Stimulated activated CD4-positive, alpha-beta T cell treated with anti-CD3 and anti-CD28 coated beads, Interleukin-1b, Interleukin-23, amount 100 ng/mL, for 24 hours (primary cell): ENCODE measurements around the gene GRAMD4.

ENCODE experiments used
- DNase-seq, 4 experiments: peaks; one replicate each; pipeline ENCODE4 v3.0.0-alpha.2; 2020; ENCODE audit warnings: low read depth in 4 of 4, low spot score in 1 of 4

GRAMD4 gene

DNA sequence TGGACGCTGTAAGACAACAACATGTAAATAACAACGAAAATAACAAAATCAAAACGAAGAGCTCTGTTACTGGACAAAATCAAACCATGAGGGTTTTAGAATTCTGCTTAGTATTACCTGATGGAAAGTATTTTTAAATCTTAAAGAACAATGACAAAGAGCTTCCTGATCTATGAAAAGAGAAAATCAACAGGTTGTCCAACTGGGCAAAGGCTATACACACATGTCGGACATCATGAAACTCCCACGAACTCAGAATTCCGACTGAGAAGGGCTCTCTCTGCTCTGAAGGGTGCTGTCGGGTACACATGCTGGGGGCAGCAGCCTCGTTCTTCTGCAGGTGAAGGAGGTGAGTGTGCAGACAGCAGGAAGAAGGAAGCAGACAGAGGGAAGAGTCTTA is 92.1 kb downstream of the GRAMD4 start:
- DNase-seq: no peak

DNA sequence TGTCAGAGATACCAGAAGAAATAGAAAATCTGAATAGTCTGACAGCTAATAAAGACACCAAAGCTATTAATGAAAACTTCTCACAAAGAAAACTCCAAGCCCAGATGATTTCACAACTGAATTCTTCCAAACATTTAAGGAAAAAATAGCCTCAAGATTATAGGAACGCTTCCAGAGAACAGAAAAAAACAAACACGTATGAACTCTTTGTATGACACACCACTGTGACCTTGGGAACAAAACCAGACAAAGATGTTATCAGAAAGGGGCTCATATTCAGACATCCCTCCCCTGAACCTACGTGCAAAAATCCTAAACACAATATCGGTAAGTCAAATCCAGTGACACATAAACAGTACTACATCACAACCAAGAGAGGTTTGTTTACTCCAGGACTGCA is 94.4 kb downstream of the GRAMD4 start:
- no peak for DNase-seq

DNA sequence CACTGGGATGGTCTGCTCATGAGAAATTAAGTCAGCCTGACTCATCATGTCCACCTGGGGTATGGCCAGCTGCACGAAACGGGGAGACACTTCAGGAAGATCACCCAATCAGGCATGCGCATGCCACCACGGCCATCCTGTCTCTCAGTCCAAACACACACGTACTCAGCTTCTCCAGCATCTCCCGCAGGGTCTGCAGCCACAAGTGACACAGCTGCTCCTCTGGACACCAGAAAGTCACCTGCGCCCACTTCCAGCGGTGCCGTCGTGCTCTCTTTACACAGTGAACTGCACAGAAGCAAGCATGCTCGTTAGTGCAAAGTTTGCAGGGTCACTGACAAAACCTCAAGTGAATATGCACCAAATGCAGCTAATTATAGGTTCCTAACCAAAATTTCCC is 99.7 kb downstream of the GRAMD4 start:
- no peak for DNase-seq

DNA sequence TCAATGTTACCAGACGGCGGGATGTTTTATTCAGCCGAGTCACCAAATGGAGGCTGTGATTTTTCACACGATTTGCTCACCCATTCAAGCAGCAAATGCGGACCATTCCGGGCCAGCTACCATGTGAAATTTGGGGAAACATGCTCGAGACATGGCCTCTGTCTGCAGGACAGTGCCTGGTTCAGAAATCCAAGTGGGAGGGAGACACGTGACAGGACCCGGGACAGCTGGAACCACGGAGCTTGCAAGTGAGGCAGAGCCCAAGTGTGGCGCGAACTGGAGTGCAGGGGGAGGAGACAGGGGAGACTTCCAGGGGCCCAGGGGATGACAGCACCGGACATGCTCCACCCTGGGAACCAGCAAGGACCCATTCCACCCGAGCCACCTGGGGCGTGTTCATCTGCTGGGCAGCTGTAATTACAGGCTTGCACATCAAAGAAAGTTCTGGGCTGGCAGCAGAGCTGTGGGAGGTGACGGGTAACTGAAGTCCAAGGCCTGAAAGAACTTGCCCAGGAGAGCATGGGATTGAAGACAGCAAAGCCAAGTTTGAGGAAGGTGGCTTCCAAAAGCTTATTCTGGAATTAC is 101.4 kb downstream of the GRAMD4 start:
- no peak for DNase-seq

DNA sequence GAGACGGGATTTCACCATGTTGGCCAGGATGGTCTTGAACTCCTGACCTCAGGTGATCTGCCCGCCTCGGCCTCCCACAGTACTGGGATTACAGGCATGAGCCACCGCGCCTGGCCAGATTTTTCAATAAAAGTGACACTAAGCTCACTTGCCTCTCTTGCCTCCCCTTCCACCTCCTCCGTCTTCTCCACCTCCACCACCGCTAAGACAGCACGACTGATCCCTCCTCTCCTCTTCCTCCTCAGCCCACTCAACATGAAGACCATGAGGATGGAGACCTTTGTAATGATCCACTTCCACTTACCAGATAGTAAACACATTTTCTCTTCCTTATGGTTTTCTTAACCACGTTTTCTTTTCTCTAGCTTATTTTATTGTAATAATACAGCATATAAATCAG is 103.7 kb downstream of the GRAMD4 start:
- DNase-seq: no peak

DNA sequence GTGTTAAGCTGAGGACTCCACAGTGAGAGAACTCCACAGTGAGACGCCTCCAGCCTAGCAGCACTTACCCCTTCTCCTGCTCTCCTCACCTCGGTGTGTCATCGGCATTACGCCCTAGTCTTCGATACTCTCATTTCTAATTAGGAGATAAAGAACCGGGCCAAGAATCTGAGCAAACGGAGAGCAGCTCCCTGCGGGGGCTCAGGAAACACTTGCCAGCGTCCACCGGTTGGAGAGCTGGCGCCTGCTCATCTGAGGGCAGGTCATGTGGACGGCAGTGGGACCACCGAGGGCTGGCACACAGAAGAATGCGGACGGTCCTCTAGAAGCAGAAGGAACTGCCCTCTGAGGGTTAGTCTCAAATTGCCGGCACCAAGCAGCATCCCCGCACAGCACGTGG is 104.9 kb downstream of the GRAMD4 start:
- DNase-seq: no peak

DNA sequence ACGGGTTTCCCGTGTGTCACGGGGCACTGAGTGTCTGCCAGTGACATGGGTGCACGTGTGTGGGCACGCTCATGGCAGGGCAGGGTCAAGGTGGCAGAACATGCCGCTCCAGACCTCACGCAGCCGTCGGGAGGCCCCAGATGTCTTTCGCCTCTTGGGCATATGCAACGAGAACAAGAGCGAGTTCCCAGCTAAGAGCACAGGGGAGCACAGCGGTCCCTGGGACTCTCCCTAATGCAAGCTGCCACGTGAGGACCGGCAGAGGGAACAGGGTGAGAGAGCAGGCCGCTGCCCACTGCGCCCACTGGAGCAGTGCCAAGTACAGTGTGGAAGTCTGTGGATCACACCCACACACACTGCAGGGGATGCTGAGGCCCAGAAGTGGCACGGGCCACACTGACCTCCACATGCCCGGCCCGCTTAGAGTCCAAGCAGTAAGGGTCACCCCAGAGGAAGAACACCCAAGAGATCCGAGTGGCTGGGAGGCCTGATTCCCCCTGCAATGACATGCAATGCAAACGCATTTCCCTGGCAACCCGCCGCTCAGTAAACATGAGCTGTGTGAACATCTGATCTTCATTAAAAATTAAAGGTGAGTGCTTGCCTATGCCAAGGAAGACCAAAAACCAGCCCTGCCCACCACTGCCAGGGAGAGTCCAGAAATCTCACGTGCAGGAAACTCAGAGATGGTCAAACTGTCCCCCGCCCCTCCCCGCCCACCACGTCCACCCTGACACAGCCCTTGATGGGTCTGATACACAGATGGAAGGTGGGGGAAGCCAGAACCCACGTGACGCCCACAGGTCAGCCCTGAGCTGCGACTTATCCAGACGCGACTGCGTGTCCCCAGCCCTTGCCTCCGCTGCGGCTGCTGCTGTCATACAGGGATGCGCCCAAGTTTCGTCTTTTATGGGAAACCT is 106.1 kb downstream of the GRAMD4 start:
- DNase-seq: no peak

DNA sequence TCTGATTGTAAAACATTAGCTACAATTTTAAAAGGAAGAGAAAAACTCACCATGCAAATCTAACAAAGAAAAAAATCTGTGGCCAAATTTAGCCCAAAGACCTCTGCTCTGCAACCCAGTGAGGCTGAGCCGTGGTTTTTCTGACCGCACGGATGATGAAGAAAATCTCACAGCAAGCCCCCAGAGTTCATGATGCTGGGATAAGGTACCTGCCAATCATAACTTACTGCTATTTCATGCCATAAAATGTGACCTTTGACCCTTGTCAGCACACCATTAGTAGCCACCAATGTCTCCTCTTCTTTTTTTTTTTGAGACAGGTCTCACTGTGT is 106.8 kb downstream of the GRAMD4 start:
- DNase-seq: no peak

DNA sequence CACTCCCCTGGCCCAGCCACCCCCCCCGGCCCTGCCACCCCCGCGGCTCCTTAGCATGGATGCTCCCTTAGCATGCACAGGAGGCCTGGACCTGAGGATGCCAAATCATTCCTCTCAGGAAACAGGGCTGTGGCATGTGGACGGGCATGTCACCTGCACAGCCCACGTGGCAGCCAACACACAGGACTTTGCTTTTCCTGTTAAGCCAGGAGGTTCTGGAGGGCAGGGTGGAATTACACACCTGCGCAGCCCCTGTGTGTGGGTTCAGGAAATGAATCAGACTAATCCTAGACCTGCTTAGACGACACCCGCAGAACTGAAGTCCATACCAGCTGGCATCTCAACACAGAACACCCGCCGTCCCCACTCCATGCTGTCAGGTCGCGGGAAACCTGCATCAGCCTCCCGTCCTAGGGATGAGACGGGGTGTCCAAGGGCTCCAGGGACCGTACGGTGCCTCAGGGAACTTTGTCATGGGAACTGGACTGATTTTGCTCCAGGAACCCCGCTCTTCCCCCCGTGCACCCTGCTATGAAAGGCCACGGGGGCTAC is 107.7 kb downstream of the GRAMD4 start:
- no peak for DNase-seq

DNA sequence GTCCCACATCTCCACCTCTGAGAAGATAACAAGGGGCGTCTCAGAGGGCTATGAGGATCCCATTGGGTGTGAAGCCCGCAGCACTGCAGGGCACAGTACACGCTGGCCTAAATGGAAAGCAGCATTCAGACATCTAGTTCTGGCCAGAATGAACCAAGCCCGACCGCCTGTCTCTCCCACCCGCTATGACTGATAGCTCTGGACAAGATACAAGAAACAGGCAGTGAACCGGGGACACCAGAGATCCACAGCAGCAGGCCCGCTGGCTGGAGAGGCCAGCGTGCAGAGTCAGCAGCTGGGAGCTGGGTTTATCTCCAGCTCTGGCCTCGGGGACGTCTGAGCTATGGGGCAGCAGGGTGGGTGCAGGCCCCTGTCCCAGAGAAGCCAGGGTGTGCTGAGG is 108.3 kb downstream of the GRAMD4 start:
- DNase-seq: no peak
